ENCODE measurements around the gene MAX.
A peak's percentile ranks its signal among the peaks of the same experiment; 100 is the strongest.
"Not testable (repeated sequence)": the region's sequence is repeated elsewhere in the genome, so short reads cannot be mapped to it uniquely, and the experiment has no call there.

MAX gene

GRCh38 chr14:65103150-65103760, 938 bp upstream of the MAX start:
- peak; percentile 45 for DNase-seq

DNA sequence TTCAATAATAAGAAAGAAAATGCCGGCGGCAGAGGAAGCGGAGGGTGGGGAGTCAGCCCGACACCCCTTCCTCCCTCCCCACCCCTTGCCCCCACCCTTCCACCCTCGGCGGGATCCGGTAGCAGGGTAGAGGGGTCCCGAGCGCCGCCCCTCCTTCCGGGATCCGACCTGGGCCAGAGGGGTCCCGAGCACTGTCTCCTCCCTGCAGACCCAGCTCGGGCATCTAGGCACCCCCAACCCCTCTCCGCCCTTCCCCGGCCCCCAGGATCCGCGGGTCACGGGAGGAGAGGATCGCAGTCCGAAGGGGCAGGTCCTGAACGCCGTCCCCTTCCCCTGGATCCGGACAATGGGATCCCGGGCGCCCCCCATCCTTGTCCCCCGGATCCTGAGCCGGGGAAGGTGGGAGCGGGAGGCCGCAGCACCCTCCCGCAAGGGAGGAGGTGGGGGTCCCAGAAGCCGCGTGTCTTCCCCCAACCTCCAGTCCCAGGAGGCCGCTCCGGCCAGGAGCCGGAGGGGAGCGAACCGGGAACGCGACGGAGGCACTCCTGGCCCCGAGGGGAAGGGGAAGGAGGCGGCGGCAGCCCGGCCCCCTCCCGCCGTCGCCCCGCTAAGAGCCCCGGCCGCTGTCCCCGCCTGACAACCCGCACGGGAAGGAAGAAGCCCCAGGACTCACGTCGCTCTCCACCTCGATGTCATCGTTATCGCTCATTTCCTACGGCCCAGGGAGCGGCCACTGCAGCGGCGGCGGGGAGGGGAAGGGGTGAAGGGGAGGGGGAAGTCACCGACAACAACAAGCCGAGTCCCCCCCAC, 481 bp downstream of the MAX start:
- DNase-seq = no peak

DNA sequence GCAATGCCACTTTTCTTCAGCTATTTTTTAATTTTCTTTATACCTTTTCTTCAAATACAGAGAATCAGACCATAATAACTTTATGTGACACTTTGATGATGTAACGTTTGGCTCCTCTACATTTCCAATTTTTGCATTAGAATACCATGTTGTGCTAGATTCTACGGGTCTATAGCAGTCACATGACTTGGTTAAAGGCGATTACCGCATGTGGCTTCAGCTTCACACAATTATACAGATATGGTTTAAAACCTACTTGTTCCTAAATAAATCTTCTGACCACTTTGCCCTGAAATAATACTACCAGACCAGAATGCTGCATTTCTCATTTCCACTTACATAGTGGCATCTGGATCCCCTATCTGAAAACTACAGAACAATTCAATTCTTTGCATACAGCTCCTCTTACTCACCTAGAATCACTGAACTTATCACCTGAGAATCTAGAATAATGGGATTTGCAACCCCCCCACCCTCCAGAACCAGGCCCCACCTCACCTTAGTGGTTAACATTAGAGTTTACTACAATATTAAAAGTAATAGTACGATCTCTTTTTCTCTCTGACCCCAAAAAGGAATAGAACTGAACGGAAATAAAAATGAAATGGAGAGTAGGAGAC, 1.3 kb downstream of the MAX start:
- DNase-seq = no peak

DNA sequence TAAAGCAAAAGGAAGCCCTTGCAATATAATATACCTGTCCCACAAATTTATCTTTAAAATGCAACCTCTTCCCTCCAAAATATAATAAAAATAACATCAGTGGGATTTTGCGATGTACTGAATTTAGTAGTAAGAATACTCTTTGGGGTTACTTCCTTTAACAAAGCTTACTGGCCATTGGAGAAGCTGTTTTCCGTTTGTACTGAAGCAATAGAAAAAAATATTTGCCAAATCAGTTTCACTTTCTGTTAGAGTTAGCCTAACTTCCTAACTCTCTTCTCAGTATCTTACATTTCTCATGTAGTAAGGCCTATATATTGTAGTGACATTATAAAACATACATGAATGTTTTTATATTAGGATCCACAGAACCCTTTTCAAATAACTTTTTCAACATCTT, 3.7 kb downstream of the MAX start:
- no peak for DNase-seq

DNA sequence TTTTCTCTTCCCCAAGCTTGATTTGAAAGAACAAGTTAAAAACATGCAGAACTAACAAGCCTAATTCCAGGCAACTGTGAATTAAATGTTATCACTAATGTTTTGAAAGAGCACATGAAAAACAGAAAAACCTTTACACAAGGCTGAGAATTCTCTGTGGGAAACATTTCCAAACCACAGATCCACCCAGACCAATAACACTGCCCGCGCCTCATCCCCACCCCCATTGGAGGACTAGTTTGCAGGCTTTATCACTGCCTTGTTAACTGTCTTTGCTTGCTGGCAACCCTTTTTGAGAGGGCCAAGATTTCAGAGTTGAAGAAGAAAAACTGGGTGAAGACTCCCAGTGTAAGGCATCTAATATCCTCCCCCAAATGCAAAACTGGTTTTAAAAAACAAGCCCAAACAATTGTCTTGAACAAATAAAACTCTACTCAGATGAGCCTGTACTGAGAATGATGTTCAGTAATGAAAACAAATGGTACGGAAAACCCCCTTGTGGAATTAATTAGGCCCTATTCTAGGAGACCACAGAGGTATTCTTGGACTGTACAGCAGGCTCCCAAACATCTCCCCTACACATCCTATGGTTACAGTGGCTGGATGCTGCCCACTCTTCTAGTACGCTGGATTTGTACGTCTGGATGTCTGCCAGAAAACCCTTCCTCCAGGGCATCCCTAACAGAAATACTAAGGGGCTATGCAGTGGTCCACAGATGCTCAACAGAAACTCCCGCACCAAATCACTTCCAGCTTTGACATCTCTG, 5.8 kb downstream of the MAX start:
- no peak for DNase-seq

DNA sequence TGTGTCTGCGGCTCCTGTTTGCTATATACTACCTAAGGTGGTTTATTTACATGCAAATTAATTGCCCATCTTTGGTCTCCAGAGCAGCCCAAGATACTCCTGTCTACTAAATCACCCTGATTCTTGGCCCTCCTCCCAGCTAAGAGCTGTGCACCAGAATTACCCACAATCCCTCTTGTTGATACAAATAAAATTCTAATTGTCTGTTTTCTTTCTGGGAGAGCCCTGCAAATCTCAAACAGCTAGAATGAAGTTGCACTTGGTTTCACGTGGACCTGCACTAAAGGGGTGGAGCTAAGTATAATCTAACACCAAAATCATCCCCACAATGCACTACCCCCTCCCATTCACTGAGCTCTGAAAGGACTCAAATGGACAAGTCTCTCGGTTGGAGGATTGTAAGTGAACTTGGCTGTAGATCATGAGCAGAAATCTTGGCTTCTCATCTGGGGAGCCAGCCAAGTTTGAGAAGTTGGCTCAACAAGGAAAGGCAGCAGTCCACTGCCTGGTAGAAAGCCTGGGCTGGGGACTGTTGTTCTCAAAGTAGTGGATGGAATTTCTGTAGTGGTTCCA, 6.6 kb downstream of the MAX start:
- DNase-seq = peak; percentile 76

DNA sequence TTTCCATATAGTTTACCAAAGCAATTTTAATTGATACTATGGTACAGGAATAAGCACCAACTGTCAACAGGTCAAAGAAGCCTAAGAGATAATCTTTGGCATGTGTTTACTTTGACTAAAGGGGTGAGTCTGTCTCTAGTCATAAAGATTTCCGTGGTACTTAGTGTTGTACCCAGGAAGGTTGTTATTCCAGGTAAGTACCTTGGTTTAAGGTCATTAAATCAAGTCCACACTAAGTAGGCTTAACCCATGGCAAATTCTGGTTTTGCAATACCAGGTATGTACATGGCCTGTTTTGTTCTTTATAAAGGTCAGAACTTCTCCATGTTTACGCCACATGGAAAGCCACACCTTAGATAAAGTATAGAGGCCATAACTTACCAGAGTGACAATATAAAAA, 10.0 kb downstream of the MAX start:
- DNase-seq = no peak

GRCh38 chr14:65087835-65088234, 14.5 kb downstream of the MAX start:
- not testable (repeated sequence) for DNase-seq

DNA sequence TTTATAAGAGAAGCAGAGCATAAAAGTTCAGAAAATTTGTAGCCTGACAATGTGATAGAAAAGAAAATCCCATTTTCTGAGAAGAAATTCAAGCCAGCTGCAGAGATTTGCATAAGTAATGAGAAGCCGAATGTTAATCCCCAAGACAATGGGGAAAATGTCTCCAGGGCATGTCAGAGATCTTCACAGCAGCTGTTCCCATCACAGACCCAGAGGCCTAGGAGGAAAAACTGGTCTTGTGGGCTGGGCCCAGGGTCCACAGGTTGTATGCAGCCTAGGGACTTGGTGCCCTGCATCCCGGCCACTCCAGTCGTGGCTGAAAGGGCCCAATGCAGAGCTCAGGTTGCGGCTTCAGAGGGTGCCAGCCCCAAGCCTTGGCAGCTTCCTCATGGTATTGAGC, 15.6 kb downstream of the MAX start:
- not testable (repeated sequence) for DNase-seq

GRCh38 chr14:65084554-65085505, 17.5 kb downstream of the MAX start:
- no peak for DNase-seq

GRCh38 chr14:65082930-65083329, 19.4 kb downstream of the MAX start:
- no peak for DNase-seq

DNA sequence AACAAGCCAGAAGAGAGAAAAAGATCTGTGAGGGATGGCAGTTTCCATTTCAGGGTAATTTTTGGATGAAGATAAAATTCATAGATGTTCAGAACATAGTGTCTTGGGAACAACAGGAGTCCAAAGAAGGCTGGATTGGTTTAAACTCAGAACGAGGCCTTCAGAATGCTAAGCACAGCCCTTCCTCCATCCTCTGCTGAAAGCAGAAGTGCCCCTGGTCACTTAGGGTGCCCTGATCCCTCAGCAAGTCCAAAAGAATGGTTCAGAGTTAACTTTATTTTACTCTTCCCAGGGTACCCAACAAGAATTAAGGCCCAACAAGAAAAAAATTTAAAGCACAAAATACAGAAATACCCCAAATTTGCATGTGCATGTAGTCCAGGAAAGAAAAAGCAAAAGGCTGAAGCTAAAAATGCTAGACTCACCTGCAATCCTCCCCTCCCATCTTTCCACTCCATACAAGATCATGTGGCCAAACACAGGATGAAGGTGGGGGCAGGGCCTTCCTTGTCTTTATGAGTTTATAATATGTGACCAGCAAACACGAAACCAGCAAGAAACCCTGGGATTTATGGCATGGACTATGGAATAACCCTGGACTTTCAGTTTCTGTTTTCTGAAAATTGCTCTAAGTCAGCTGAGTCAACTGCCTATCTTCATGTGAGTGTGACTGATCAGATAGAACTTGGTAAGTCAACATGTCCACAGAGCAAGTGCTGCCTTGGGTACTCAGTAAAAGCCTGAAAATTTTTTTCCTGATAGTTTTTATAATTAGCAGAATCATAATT, 21.2 kb downstream of the MAX start:
- no peak for DNase-seq

- no peak for DNase-seq
These were observed 22.5 kb downstream of the MAX start for GRCh38 chr14:65079768-65080167.

DNA sequence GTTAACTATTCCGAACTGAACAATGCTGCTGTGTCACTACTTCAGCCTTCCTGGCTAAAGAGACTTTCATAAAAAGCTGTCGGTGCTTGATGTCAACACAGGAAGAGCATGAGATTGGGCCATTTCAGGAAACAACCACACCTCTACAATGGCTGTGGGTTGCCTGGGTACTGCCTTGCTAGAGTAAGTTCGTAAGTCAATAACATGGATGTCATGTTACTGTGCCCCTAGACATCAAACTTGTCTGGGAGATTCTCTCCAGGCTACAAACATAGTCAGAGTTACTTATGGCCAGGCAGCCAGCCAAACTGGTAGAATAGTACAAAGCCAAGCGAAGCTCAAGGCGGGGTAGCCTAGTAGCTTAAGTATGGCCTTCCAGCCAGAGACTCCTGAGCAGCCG, 23.1 kb downstream of the MAX start:
- DNase-seq = no peak

GRCh38 chr14:65077318-65077717, 25.0 kb downstream of the MAX start:
- DNase-seq = no peak

DNA sequence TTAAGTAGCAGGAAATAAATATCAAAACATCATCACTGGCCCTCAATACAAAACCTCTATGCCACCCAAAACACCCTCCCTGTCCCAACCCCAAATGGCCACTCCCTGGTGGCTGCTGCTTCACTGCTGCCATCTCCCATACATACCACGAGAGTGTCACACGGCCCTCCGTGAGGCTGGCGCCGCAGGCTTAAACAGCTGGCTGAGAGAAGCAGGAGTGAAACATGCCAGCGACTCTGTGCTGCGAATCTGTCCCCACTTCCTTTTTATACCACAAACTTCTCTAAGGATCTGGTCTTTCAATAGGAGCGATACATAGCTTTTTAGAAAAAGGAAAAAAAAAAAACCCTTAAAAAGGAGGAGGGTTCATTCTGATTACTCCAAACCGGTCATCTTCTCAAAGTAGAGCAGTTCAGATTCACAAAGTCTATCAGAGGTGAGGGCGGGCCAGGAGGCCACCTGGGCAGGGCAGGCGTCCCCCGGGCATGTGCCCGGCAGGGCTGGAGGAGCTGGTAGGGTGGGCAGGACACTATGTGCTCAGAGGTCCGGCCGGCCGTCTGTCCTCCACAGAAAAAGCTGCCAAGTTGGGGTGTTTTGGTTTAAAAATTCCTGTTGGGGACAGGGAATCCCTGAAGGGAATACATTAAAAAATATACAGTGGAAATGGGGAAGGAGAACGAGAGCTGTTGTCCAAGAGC, 26.5 kb downstream of the MAX start:
- no peak for DNase-seq

DNA sequence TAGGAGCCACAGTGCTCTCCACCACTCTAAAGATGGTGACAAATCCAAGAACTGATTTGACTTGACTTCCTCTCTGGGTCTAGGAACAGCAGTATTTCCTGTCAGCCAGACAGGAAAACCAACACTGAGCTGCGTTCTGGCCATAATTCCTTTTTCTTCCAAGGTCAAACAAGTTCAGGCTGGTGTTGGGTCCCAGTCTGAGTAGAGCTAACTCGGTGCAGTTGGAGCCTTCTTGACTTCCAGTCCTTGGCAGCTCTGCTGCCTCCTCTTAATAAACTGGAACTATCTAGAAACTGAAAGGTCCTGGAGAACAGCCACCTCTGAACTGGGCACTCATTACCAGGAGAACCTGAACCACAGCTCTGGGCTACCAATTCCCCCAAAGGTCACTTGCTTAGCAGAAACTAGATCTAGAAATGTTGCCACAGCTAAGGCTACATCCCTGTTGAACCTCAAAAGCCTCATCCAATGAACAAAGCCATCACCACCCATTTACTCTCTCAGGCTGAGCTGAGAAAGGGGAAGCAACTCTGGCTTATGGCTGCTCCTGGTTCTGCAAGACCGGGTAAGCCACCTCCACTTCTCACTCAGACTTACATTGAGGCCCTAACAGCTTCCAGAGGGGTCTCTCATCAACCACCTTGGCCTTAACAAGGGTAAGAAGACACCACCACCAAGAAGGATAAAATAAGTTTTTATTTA, 27.7 kb downstream of the MAX start:
- DNase-seq = no peak

DNA sequence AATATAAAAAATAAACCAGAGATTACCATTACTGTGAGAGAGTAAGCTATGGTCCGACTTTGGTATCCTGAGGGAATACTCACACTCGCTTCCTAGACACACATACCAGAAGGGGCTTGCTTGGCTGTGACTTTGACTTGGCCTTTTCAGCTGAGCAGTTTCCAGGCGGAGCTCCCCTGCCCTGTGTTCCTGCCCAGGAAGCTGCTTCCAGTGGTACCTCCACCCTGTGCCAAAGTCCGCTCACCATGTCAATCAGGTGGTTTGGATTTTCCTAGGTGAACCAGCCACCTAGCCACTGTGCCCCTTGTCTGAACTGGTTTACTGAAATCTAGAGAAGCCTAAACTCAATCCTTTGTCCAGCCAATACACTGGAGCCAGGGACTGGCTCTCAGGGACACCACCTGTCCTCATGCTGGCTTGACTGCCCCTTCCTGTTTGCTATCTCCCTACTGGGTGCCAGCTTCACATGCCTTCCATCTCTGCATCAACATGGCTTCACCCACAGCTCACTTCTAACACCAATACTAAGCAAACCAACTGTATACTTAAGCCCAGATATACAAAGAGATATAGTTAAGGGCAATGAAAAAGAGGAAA, 28.6 kb downstream of the MAX start:
- DNase-seq = no peak

DNA sequence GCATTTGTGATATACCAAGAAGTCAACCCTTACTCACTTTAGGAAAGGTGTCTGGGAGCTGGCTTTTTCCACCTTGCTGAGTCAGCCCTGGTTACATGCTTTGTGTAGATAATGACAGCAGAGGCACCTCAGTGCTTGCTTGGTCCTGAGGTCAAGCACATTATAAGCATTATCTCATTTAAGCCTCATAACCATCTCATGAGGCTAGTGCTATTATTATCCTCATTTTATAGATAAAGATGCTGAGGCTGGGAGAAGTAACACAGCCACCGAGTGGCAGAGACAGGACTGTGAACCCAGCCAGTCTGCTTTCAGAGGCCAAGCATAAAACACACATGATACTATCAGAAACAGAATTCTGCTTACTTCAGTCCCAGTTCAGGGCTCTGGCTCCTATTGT, 29.4 kb downstream of the MAX start:
- no peak for DNase-seq
